Panc1 (cell line): ENCODE results near the gene PDE4A.

ENCODE experiments used
- CTCF ChIP-seq: fragments of 450-650 bp; IDR thresholded peaks from 2 replicates; pipeline ENCODE4 v1.5.1; 2017; ENCODE audit warnings: mild to moderate bottlenecking
- REST ChIP-seq, 2 experiments: IDR thresholded peaks; 2 replicates each; pipeline ENCODE4 v1.6.1; 2011 to 2012; ENCODE audit warnings: low read depth in 2 of 2, control low read depth in 1 of 2, low read length in 1 of 2, mild to moderate bottlenecking in 1 of 2, moderate library complexity in 1 of 2; ENCODE audit not compliant: insufficient read depth in 1 of 2
- SIN3A ChIP-seq: IDR thresholded peaks from 2 replicates; pipeline ENCODE4 v1.6.1; 2012; ENCODE audit warnings: low read depth, mild to moderate bottlenecking, low read length, moderate library complexity, borderline replicate concordance; ENCODE audit not compliant: insufficient read depth

- TF ChIP-seq REST (IDR thresholded peaks at IDR 0.05; ENCODE audit: insufficient read depth in 1 of 2, low read depth in 2 of 2, low read length in 1 of 2) (no peak), CTCF (peak; percentile 87), SIN3A (no peak)
Observed at GRCh38 chr19:10388957-10389356, 31.4 kb upstream of the PDE4A start.
